GM12878 (cell line): Measurements from ENCODE around the gene CPNE6. TPM values are rescaled to one million over a fixed set of nuclear protein-coding genes. Genes with fewer than 3 reads are reported as not detected.

ENCODE experiments used
- ATAC-seq: fragments of 200-7000 bp; cut with Tn5 transposase; 3 replicates; pipeline ENCODE4 v1.9.1; 2020; ENCODE audit warnings: mild to moderate bottlenecking, moderate library complexity
- BruUV-seq: library from RNA; stranded (reverse); fragments of 400-500 nt; replicated peaks from 2 replicates; lab custom pipeline; 2021; lab: Mats Ljungman, UMichigan
- CTCF ChIA-PET: fragments of 300-600 bp; sonication (Branson Sonifier 250); formaldehyde crosslinking; extraction: SDS; loops from one replicate; lab custom pipeline; 2021; ENCODE audit warnings: inconsistent platforms; lab: Yijun Ruan, JAX
- POLR2A ChIA-PET: fragments of 350-600 bp; formaldehyde crosslinking; extraction: SDS; loops from one replicate; lab custom pipeline; 2021; ENCODE audit warnings: inconsistent platforms; lab: Charles Lee
- RAD21 ChIA-PET: fragments of 300-600 bp; sonication (Branson Sonifier 250); formaldehyde crosslinking; loops from one replicate; lab custom pipeline; 2023; ENCODE audit warnings: antibody characterized with exemption; ENCODE audit not compliant: unreplicated experiment; lab: Charles Lee
- SMC1A ChIA-PET: fragments of 300-600 bp; sonication (Branson Sonifier 250); formaldehyde crosslinking; loops from one replicate; lab custom pipeline; 2023; ENCODE audit not compliant: unreplicated experiment, uncharacterized antibody; lab: Charles Lee
- DNase-seq: peaks from one replicate; pipeline ENCODE4 v3.0.0-alpha.2; 2011; ENCODE audit warnings: low read depth, low spot score
- FAIRE-seq: peaks from 3 replicates; lab custom pipeline; 2011; peaks lifted over from hg19 to GRCh38; lab: Jason Lieb, UNC
- H2AFZ ChIP-seq: 2 replicates; pipeline ENCODE4 v1.6.0; 2011; ENCODE audit warnings: low read depth, low read length, control low read depth; ENCODE audit not compliant: control insufficient read depth
- H3K27ac ChIP-seq: 2 replicates; pipeline ENCODE4 v1.5.1; 2011; ENCODE audit warnings: control low read depth; ENCODE audit not compliant: control insufficient read depth, insufficient read depth
- H3K27me3 ChIP-seq, 2 experiments: replicated peaks in 1 of 2; 2 replicates each; pipeline versions ENCODE4 v1.6.0 to v1.6.1; 2011; ENCODE audit warnings: low read length in 1 of 2; ENCODE audit not compliant: control insufficient read depth in 2 of 2, insufficient read depth in 2 of 2
- H3K36me3 ChIP-seq, 2 experiments: 2 replicates each; pipeline ENCODE4 v1.5.1; 2011; ENCODE audit warnings: low read length in 1 of 2; ENCODE audit not compliant: control insufficient read depth in 2 of 2, insufficient read depth in 2 of 2
- H3K4me1 ChIP-seq: 2 replicates; pipeline ENCODE4 v1.6.1; 2011; ENCODE audit warnings: mild to moderate bottlenecking, low read length, moderate library complexity, mixed read lengths; ENCODE audit not compliant: control insufficient read depth, insufficient read depth
- H3K4me2 ChIP-seq: 2 replicates; pipeline ENCODE4 v1.6.0; 2011; ENCODE audit warnings: control low read depth; ENCODE audit not compliant: control insufficient read depth, insufficient read depth
- H3K4me3 ChIP-seq: fragments of 200-600 bp; sonication (generic); 2 replicates; pipeline ENCODE4 v1.5.1; 2016
- H3K79me2 ChIP-seq: 2 replicates; pipeline ENCODE4 v1.6.0; 2011; ENCODE audit warnings: low read length; ENCODE audit not compliant: control insufficient read depth, insufficient read depth
- H3K9ac ChIP-seq: 2 replicates; pipeline ENCODE4 v1.8.0; 2011; ENCODE audit warnings: low read length, control low read depth, mixed read lengths; ENCODE audit not compliant: control insufficient read depth, insufficient read depth
- H3K9me3 ChIP-seq: replicated peaks from 3 replicates; pipeline ENCODE4 v1.5.1; 2011; ENCODE audit warnings: mild to moderate bottlenecking, low read length; ENCODE audit not compliant: control insufficient read depth, insufficient read depth
- H4K20me1 ChIP-seq: 2 replicates; pipeline ENCODE4 v1.6.0; 2011; ENCODE audit not compliant: control insufficient read depth, insufficient read depth
- BMI1 ChIP-seq: fragments of 450-650 bp; IDR thresholded peaks from 2 replicates; pipeline ENCODE4 v1.6.1; 2016; ENCODE audit warnings: mild to moderate bottlenecking, moderate library complexity, borderline replicate concordance
- CREB1 ChIP-seq: IDR thresholded peaks from 2 replicates; pipeline ENCODE4 v1.6.1; 2012; ENCODE audit warnings: low read depth, mild to moderate bottlenecking, inconsistent platforms
- EGR1 ChIP-seq, 2 experiments: IDR thresholded peaks; 1 replicate in 1 of 2; 2 replicates in 1 of 2; pipeline ENCODE4 v1.6.1; 2011 to 2012; ENCODE audit warnings: low read depth in 2 of 2, low read length in 2 of 2, borderline replicate concordance in 1 of 2, mild to moderate bottlenecking in 1 of 2, moderate library complexity in 1 of 2
- IRF3 ChIP-seq: fragments of 450-650 bp; IDR thresholded peaks from 2 replicates; pipeline ENCODE4 v1.6.1; 2014; ENCODE audit warnings: mild to moderate bottlenecking
- NRF1 ChIP-seq: conservative IDR thresholded peaks from 2 replicates; pipeline ENCODE4 v1.6.1; 2011; ENCODE audit warnings: mild to moderate bottlenecking, low read depth, low read length, improper control_type of control experiment
- RB1 ChIP-seq: fragments of 450-650 bp; formaldehyde crosslinking; IDR thresholded peaks from 2 replicates; pipeline ENCODE4 v1.6.1; 2017; ENCODE audit warnings: mild to moderate bottlenecking, borderline replicate concordance
- TARDBP ChIP-seq: IDR thresholded peaks from 2 replicates; pipeline ENCODE4 v1.6.1; 2016; ENCODE audit warnings: borderline replicate concordance
- ZNF592 ChIP-seq: fragments of 450-650 bp; IDR thresholded peaks from 2 replicates; pipeline ENCODE4 v1.6.1; 2017; ENCODE audit warnings: mild to moderate bottlenecking, moderate library complexity
- WGBS: methylation state at CpG from one replicate; pipeline ENCODE4 v1.1.6; 2016; ENCODE audit warnings: low lambda C conversion rate; ENCODE audit not compliant: insufficient replicate concordance, insufficient coverage; ENCODE audit errors: missing lambda C conversion rate; 5-methylcytosine and 5-hydroxymethylcytosine counted together
- in situ Hi-C: fragments of 300-500 bp; cut with MboI; formaldehyde crosslinking; loops from 9 replicates; pipeline ENCODE4 v1.14.3; 2018; ENCODE audit warnings: mixed read lengths
- intact Hi-C: fragments of 100-400 bp; cut with micrococcal nuclease; formaldehyde crosslinking; loops from one replicate; pipeline ENCODE4 v1.14.2; 2022; ENCODE audit not compliant: unreplicated experiment
- polyA plus RNA-seq, 11 experiments: library from polyadenylated mRNA; depleted of rRNA in 4 of 11; unstranded in 6 of 11; stranded (reverse) in 5 of 11; fragments of >200 nt; fragmentation: Nextera tagmentation in 4 of 11; fragmentation: Illumina TruSeq in 1 of 11; extraction: Ambion mirVana in 4 of 11; extraction: Trizol in 1 of 11; gene quantifications; 1 replicate in 1 of 11; 2 replicates in 10 of 11; pipeline versions ENCODE4 v1.2.1 to v1.2.3, GENCODE V29; 2011 to 2016; ENCODE audit warnings: inconsistent platforms in 2 of 11, missing spikeins in 2 of 11, low read depth in 1 of 11
- total RNA-seq, 4 experiments: library from RNA; depleted of rRNA in 3 of 4; stranded (reverse); fragments of >200 nt in 3 of 4; fragmentation: Illumina TruSeq in 1 of 4; extraction: Trizol in 1 of 4; gene quantifications; 2 replicates each; pipeline versions ENCODE4 v1.2.1 to v1.2.3, GENCODE V29; 2013 to 2021

The CPNE6 gene
- total and polyA plus RNA-seq, 10 of the 15 experiments (the other 5 are each of a cell fraction or from before 2014, with no cell fraction given): 0.06 to 0.43 (median 0.18) TPM; not detected in 3

GRCh38 chr14:24119691-24120090, 48.3 kb downstream of the CPNE6 start:
- POLR2A ChIA-PET: interaction anchor here (1.5 to 17.1 kb wide), 2 partner anchors 13 to 16 kb away, joined by 3 to 276 read pairs; partner anchors contain the start of genes EMC9, FITM1 and PSME1

More at GRCh38 chr14:24119691-24120090, 48.3 kb downstream of the CPNE6 start:
- SMC1A ChIA-PET: interaction anchor here (1.5 to 7.7 kb wide), 2 partner anchors 8 to 17 kb away, joined by 5 to 70 read pairs; partner anchors contain the start of gene PSME1
- Histone ChIP-seq H3K4me2 (no peak overlapping the region), H2AFZ (no peak overlapping the region), H3K4me3 (no peak overlapping the region), H3K4me1 (peaks cover 21% of the 10 kb centered on the region), H3K27ac (no peak overlapping the region), H3K79me2 (peaks cover 17% of the 10 kb centered on the region), H3K9ac (no peak overlapping the region), H4K20me1 (no peaks in the 10 kb centered on the region), H3K36me3 (peaks cover 16 to 27% of the 10 kb centered on the region in 2 experiments), H3K9me3 (no peaks in the 10 kb centered on the region), H3K27me3 (no peaks in the 10 kb centered on the region)
- CTCF ChIA-PET: interaction anchor here (0.5 kb wide), 1 partner anchor 28 kb away, joined by 3 read pairs; no protein-coding TSS in a partner anchor
- intact Hi-C loops (no loop called here), in situ Hi-C loops (loop anchor here (25.0 kb wide), 1 partner anchor 807 kb away; the partner anchor contains the start of genes BCL2L2, PABPN1 and PPP1R3E)
- RAD21 ChIA-PET: no interaction called here
- whole genome bisulfite sequencing: over 99% methylated on average over 6 of the region's 6 CpGs
- ATAC-seq (no peak), FAIRE-seq (no peak), DNase-seq (no peak)
- BruUV-seq: no TSS peak
- TF ChIP-seq NRF1: no peak
- no peak for TF ChIP-seq CREB1
- TF ChIP-seq RB1: no peak
- no peak for TF ChIP-seq EGR1 (IDR thresholded peaks at IDR 0.05; ENCODE audit: borderline replicate concordance in 1 of 2, low read depth in 2 of 2, low read length in 2 of 2)
- TF ChIP-seq BMI1: no peak
- no peak for TF ChIP-seq ZNF592
- TF ChIP-seq IRF3: no peak
- no peak for TF ChIP-seq TARDBP
